Smooth muscle cell (in vitro differentiated cells): ENCODE measurements around the gene VIL1. TPM values are rescaled to one million over a fixed set of nuclear protein-coding genes. Genes with fewer than 3 reads are reported as not detected.

Experiments used
- DNase-seq: peaks from one replicate; lab custom pipeline; 2025; ENCODE audit not compliant: unreplicated experiment; lab: John Stamatoyannopoulos, UW
- H2AFZ ChIP-seq: fragments of 200-600 bp; sonication (generic); 2 replicates; pipeline ENCODE4 v1.6.0; 2016; ENCODE audit warnings: antibody characterized with exemption, low read depth, mild to moderate bottlenecking
- H3F3A ChIP-seq: fragments of 200-600 bp; sonication (generic); 2 replicates; pipeline ENCODE4 v1.6.0; 2017; ENCODE audit warnings: antibody characterized with exemption, low read depth
- H3K27ac ChIP-seq: fragments of 200-600 bp; sonication (generic); 2 replicates; pipeline ENCODE4 v1.5.1; 2016; ENCODE audit warnings: low read depth, mild to moderate bottlenecking
- H3K27me3 ChIP-seq: fragments of 200-600 bp; sonication (generic); 2 replicates; pipeline ENCODE4 v1.6.1; 2016; ENCODE audit warnings: low read depth, mild to moderate bottlenecking
- H3K36me3 ChIP-seq: fragments of 200-600 bp; sonication (generic); 2 replicates; pipeline ENCODE4 v1.5.1; 2016; ENCODE audit warnings: low read depth
- H3K4me1 ChIP-seq: fragments of 200-600 bp; sonication (generic); 2 replicates; pipeline ENCODE4 v1.5.1; 2016; ENCODE audit warnings: low read depth
- H3K4me2 ChIP-seq: fragments of 200-600 bp; sonication (generic); 2 replicates; pipeline ENCODE4 v1.6.0; 2016; ENCODE audit warnings: mild to moderate bottlenecking
- H3K4me3 ChIP-seq: fragments of 200-600 bp; sonication (generic); 2 replicates; pipeline ENCODE4 v1.5.1; 2016; ENCODE audit warnings: mild to moderate bottlenecking
- H3K79me2 ChIP-seq: fragments of 200-600 bp; sonication (generic); 2 replicates; pipeline ENCODE4 v1.6.0; 2016; ENCODE audit warnings: low read depth, mild to moderate bottlenecking
- H3K9ac ChIP-seq: fragments of 200-600 bp; sonication (generic); 2 replicates; pipeline ENCODE4 v1.6.0; 2016; ENCODE audit warnings: low read depth
- H3K9me3 ChIP-seq: fragments of 200-600 bp; sonication (generic); replicated peaks from 2 replicates; pipeline ENCODE4 v1.5.1; 2016; ENCODE audit warnings: low read depth
- H4K20me1 ChIP-seq: fragments of 200-600 bp; sonication (generic); 2 replicates; pipeline ENCODE4 v1.6.0; 2016; ENCODE audit warnings: low read depth
- CTCF ChIP-seq: fragments of 200-600 bp; sonication (generic); IDR thresholded peaks from 2 replicates; pipeline ENCODE4 v1.5.1; 2017; ENCODE audit warnings: borderline replicate concordance, mild to moderate bottlenecking, antibody characterized with exemption; ENCODE audit not compliant: insufficient read depth, poor library complexity, severe bottlenecking
- WGBS: methylation state at CpG from one replicate; pipeline ENCODE4 v1.1.7; 2016; ENCODE audit warnings: low lambda C conversion rate; 5-methylcytosine and 5-hydroxymethylcytosine counted together
- polyA plus RNA-seq: library from polyadenylated mRNA; unstranded; fragments of >200 nt; fragmentation: Nextera tagmentation; extraction: Ambion mirVana; gene quantifications from 2 replicates; pipeline ENCODE4 v1.2.1, GENCODE V29; 2016
- total RNA-seq: library from RNA; depleted of rRNA; stranded (reverse); fragments of >200 nt; gene quantifications from 2 replicates; pipeline ENCODE4 v1.2.3, GENCODE V29; 2014

Gene VIL1
- total and polyA plus RNA-seq, 2 experiments from 2014 or later, result 0.15 TPM; not detected in 1

GRCh38 chr2:218452079-218452478 is 33.2 kb downstream of the VIL1 start:
- H3K27ac ChIP-seq, result no peak overlapping the region
- H2AFZ ChIP-seq, result no peak overlapping the region
- H4K20me1 ChIP-seq, result no peaks in the 10 kb centered on the region
- DNase-seq, result no peak
- no peaks in the 10 kb centered on the region for H3K27me3 ChIP-seq
- no peaks in the 10 kb centered on the region for H3K36me3 ChIP-seq
- no peak overlapping the region for H3K9ac ChIP-seq
- no peaks in the 10 kb centered on the region for H3K4me1 ChIP-seq
- H3K4me2 ChIP-seq, result no peak overlapping the region
- 84% methylated on average over 1 of the region's 1 CpG for WGBS
- no peaks in the 10 kb centered on the region for H3K9me3 ChIP-seq
- no peak for TF ChIP-seq CTCF
- no peaks in the 10 kb centered on the region for H3K79me2 ChIP-seq
- H3K4me3 ChIP-seq, result no peak overlapping the region
- no peaks in the 10 kb centered on the region for H3F3A ChIP-seq

DNA sequence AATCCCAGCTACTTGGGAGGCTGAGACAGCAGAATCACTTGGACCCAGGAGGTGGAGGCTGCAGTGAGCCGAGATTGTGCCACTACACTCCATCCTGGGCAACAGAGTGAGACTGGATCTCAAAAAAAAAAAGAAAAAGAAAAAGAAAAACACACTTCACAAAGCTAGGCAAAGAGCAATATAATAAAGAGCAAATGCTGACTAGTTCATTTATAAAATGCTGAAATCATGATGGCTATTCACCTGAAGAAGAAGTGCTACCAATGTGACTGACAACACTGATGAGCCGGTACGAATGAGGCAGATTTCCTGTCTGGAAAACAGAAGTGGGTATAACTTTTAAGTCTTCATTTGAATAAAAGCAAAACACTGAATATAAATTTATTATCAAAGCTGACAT is 37.9 kb downstream of the VIL1 start:
- H3K4me2 ChIP-seq, result no peak overlapping the region
- H3K9ac ChIP-seq, result no peak overlapping the region
- no peaks in the 10 kb centered on the region for H3K27me3 ChIP-seq
- H4K20me1 ChIP-seq, result no peaks in the 10 kb centered on the region
- H3K36me3 ChIP-seq, result no peaks in the 10 kb centered on the region
- no peak overlapping the region for H3K27ac ChIP-seq
- no peak for DNase-seq
- H3K9me3 ChIP-seq, result no peaks in the 10 kb centered on the region
- WGBS, result 98% methylated on average over 3 of the region's 3 CpGs
- TF ChIP-seq CTCF, result no peak
- no peaks in the 10 kb centered on the region for H3F3A ChIP-seq
- no peaks in the 10 kb centered on the region for H3K79me2 ChIP-seq
- H2AFZ ChIP-seq, result no peak overlapping the region
- H3K4me3 ChIP-seq, result no peak overlapping the region
- H3K4me1 ChIP-seq, result no peaks in the 10 kb centered on the region

DNA sequence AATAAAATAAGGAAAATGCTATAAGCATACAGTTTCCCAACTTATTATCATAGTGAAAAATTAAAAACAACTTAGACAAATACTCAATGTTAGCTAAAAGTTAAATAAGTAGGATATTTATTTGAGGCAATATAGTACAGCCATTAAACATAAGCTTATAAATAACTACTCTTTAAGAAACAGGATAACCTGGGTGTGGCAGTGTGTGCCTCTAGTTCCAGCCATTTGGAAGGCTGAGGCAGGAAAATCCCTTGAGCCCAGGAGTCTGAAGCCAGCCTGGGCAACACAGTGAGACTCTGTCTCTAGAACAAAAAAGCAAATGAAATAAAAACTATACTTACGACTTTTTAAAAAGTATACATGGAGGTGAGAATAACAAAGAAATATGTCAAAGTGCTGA is 39.7 kb downstream of the VIL1 start:
- Histone ChIP-seq H3K36me3 (no peaks in the 10 kb centered on the region), H3K4me3 (no peak overlapping the region), H3K27me3 (no peaks in the 10 kb centered on the region), H3K9me3 (no peaks in the 10 kb centered on the region), H3K9ac (no peak overlapping the region), H3K79me2 (no peaks in the 10 kb centered on the region), H3K4me1 (no peaks in the 10 kb centered on the region), H3K27ac (no peak overlapping the region), H2AFZ (no peak overlapping the region), H4K20me1 (no peaks in the 10 kb centered on the region), H3K4me2 (no peak overlapping the region), H3F3A (no peaks in the 10 kb centered on the region)
- no peak for DNase-seq
- no peak for TF ChIP-seq CTCF
- 100% methylated on average over 1 of the region's 1 CpG for WGBS

GRCh38 chr2:218465987-218466633 is 47.2 kb downstream of the VIL1 start:
- H3K4me3 ChIP-seq, result no peak overlapping the region
- H3K27me3 ChIP-seq, result no peaks in the 10 kb centered on the region
- H3F3A ChIP-seq, result peaks cover 4% of the 10 kb centered on the region
- 63% methylated on average over 3 of the region's 3 CpGs for WGBS
- no peaks in the 10 kb centered on the region for H3K4me1 ChIP-seq
- no peak overlapping the region for H3K27ac ChIP-seq
- H3K4me2 ChIP-seq, result no peak overlapping the region
- H2AFZ ChIP-seq, result no peak overlapping the region
- no peaks in the 10 kb centered on the region for H3K79me2 ChIP-seq
- peak; percentile 48 for TF ChIP-seq CTCF
- H3K9me3 ChIP-seq, result no peaks in the 10 kb centered on the region
- H4K20me1 ChIP-seq, result no peaks in the 10 kb centered on the region
- no peak for DNase-seq
- H3K9ac ChIP-seq, result no peak overlapping the region
- H3K36me3 ChIP-seq, result no peaks in the 10 kb centered on the region
